Tongue (tissue), 2 donors: ENCODE results near the gene SEMA5A. TPM values are rescaled to one million over a fixed set of nuclear protein-coding genes. Genes with fewer than 3 reads are reported as not detected.
A peak's percentile ranks its signal among the peaks of the same experiment; 100 is the strongest.

ENCODE experiments used
- DNase-seq: peaks from one replicate; pipeline ENCODE4 v3.0.0-alpha.2; 2015
- total RNA-seq: library from RNA; depleted of rRNA; stranded (reverse); fragments of >200 nt; gene quantifications from one replicate; pipeline ENCODE4 v1.2.3, GENCODE V29; 2014

The SEMA5A gene
- total RNA-seq, 1 donor from 2014 or later: 40.3 TPM

DNA sequence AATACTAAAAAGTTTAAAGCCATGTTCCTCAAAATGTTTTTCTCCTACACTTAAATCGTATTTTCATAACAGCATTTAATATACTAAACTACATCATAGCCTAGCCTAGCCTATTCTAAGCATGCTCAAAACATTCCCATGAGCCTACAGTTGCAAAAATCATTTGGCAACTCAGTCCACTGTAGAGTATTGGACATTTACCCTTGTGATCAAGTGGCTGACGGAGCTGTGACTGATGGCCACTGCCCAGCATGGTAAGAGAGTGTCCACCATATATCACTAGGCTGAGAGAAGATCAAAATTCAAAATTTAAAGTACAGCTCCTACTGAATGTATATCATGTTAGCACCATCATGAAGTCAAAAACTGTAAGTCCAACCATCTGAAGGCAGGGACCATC, 30.9 kb downstream of the SEMA5A start:
- no peak for DNase-seq

- DNase-seq: no peak
Observed at GRCh38 chr5:9513827-9514226, 32.0 kb downstream of the SEMA5A start.

DNA sequence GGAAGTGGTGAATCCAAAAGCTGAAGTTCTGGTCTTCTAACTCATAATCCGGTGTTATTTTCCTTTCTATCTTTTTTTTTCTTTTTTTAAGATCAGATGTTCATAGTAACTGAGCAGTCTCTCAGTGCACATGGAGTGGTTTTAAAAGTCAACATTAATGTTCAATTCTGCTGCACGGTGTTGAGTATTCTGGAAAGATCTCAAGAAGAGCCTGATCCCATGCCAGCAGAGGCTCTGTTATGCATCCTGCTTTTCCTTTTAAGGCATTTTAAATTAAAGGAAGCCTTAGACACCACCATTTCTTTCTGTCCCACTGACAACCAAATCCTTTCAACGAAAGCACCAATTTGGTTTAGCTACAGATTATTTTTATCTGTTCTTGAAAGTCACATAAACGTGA, 33.4 kb downstream of the SEMA5A start:
- DNase-seq: peak; percentile 71

DNA sequence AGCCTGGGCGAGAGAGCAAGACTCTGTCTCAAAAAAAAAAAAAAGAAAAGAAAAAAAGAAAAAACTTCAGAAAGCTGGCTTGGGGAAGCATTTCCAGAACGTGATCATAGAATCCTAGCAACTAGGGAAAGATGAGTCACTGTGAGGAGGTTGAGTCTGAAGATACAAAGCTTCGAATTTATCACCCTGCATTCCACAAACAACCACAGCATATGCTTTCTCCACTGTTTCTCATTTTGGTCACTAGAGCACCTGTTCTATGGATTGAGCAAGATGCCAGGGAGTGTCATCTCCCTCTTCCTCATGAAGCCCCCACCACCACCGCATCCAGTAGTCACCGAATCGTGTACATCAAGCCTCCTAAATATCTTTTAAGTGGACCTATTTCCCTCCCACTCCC, 37.9 kb downstream of the SEMA5A start:
- DNase-seq: no peak

DNA sequence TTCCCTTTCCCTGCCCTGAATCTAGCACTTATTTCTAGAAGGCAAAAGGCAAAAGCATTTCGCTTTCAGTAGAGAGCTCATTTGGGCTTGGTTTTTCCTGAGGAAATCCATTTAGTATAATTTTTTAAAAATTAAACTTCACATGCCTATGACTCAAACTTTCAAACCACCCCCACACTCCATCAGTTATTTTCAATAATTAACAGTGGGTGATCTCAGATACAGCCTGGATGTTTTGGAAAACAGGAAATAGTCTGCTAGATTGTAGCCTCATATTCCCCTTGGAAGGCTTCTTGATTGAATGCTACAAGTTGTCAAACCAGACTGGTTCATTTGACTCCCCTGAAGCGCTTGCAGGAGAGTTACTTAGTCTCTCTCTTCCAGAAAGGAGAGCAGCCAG, 40.6 kb downstream of the SEMA5A start:
- DNase-seq: no peak

GRCh38 chr5:9502864-9503263, 43.0 kb downstream of the SEMA5A start:
- no peak for DNase-seq

DNA sequence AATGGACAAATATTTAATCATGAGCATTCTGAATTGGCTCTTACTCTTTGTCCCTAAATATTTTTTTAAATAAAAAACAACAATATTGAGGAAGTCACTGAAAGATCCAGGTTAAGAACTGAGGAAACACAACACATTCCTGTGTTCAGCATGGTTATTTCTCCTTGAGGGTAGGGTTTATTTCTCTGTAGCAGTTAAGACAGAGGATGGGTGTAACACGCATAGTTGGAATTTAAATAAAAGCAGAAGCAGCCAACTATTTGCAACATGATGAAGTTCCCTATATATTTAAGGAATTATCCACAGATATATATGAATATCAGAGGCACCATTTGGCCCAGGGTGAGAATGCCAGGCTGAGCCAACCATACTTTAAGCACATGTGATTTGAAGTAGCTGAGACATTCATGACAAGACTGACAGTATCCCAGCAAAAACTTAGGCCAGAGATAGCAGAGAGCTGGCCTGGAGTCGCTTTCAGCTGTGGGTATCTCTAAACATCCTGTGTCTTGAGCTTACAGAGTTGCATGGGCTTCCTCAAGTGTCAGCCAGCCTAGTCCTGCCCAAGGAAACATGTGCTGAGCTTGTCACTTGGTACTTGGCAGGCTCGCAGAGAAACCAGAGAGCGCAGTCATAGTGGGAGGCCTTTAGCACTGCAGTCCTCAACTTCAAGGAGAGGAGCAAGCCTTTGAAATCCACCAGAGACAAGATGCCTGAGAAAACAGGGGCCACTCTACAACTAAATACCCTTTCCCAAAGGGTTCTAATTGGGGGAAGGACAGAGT, 43.6 kb downstream of the SEMA5A start:
- DNase-seq: peak; percentile 88

- no peak for DNase-seq
Observed at GRCh38 chr5:9500625-9501024, 45.2 kb downstream of the SEMA5A start.

DNA sequence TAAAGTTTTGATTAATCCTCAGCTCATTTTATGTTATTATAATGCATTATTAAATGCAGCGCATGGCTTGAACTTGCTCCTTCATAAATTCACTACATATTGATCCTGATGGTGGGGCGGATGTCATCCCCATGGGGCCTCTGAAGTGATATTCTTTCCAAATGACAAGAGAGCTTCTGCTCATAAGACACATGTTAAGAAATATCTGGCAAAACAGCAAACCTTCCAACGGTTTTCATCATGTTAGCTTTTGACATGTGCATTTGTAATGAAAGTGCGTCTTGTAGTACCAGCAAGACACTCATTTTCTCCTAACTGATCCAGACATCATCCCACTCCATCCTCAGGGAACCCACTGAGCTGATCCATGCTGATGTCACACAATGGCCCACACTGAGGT, 45.7 kb downstream of the SEMA5A start:
- no peak for DNase-seq

DNA sequence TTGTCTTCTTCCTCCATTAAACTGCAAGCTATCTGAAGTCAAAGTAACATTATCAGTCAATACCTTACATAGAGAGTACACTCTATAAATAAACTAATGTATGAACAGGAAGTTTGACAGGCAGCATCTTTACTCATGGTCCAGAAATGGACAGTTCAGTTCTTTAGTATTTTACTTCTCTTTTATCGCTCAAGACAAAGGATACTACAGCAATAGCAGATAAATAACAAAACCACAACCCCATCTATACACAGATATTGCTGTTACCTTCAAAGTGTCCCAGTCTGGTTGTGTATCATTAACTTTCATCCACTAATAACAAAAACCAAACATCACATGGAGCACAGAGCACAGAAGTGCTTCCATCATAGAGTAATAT, 46.4 kb downstream of the SEMA5A start:
- no peak for DNase-seq

GRCh38 chr5:9498541-9499497, 47.1 kb downstream of the SEMA5A start:
- no peak for DNase-seq

DNA sequence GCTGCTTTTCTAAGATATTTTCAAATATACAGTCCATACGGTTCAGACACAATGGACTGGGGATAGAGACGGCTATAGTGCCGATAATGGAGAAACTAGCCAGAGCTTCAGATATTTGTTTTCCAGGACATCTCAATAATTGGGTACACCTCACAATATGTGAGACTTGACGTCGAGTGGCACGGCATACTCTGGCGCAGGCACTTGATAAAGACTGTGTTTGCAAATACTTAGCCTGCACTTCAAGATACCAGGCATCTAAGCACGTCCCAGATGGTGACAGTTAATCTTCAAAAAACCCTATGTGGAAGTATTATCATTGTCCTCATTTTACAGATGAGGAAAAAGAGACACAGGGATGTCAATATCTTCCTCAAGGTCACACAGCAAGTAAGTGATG, 48.5 kb downstream of the SEMA5A start:
- DNase-seq: no peak

DNA sequence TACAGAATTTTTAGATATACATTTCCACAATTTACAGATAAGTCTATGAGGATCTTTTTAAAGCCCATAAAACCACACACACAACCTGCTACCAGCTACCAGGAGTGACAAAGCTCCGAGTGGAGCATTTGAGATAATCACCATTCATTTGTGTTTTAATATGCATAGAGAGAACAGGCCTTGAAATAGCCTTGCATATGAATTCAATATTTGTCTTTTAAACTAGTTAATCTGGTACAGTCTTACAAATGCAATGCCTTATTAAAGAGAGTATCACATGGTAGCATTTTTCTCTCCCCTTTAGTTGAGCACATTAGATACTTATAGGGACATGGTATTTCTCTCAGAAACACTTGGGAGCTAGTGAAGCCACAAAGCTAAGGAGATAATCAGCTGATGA, 49.1 kb downstream of the SEMA5A start:
- DNase-seq: no peak

- no peak for DNase-seq
Observed at GRCh38 chr5:9495121-9495520, 50.8 kb downstream of the SEMA5A start.

- no peak for DNase-seq
Observed at GRCh38 chr5:9494301-9494700, 51.6 kb downstream of the SEMA5A start.

GRCh38 chr5:9490494-9491097, 55.3 kb downstream of the SEMA5A start:
- peak; percentile 47 for DNase-seq

DNA sequence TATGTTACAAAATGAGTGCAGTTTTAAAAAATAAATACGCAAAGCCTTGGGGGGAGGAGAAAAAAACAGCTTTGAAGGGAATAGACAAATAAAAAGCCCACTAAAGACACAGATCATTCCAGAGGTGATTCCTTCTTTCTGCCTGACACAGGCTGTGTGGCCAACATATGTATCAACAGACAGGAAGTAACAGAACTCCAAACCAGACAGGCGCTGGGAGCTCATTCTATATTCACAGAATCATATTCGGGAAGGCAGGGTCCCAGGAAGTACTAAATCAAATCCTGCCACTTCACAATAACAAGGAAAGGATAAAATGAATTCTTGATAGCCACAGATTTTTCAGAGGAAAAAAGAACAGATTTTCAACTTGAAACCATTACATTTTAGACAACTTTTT, 62.1 kb downstream of the SEMA5A start:
- no peak for DNase-seq

- no peak for DNase-seq
Observed at GRCh38 chr5:9483243-9483642, 62.6 kb downstream of the SEMA5A start.

- no peak for DNase-seq
Observed at GRCh38 chr5:9482381-9482780, 63.5 kb downstream of the SEMA5A start.

GRCh38 chr5:9480499-9480898, 65.4 kb downstream of the SEMA5A start:
- DNase-seq: no peak

DNA sequence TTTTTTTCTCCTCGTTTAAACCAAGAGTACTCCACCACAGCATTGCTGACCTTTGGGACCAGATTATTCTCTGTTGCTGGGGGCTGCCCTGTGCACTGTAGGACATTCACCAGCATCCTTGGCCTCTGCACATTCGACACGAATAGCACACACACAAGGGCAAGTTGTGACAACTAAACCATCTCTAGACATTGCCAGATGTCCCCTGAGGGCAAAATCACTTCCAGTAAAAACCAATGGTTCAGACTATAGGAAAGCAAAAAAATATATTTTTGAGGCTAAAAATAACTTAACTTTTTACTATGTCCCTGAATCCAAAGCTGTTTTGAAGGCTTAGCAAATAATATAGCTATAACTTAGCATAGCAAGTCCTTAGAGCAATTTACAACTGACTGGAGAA, 65.9 kb downstream of the SEMA5A start:
- DNase-seq: no peak

DNA sequence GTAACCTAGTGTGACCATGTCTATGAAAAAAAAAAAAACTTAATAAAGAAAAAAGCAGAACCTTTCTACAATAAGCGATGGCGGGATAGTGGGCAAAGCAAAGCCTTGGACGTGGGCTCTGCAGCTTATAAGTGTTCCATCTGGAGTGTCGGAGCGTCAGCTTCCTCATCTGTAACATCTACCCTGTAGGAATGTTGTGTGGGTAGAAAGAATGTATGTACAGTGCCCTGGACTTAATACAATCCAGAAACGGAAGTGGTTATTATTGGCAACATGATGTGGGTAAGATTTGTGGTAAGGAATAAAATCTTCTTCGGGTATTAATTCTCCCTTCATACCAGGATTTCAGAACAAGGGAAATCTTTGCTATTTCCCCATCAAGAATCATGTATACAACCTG, 66.5 kb downstream of the SEMA5A start:
- DNase-seq: no peak

DNA sequence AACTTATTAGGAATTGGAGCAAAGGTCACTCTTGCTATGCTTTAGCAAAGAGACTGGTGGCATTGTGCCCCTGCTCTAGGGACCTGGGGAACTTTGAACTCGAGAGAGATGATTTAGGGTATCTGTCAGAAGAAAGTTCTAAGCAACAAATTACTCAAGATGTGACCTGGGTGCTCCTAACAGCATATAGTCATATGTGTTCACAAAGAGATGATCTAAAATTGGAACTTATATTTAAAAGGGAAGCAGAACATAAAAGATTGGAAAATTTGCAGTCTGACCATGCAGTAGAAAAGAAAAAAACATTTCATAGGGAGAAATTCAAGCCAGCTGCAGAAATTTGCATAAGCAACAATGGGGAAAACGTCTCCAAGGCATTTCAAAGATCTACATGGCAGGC, 68.3 kb downstream of the SEMA5A start:
- DNase-seq: no peak
